Measurements from ENCODE around the gene CNTROB. TPM values are rescaled to one million over a fixed set of nuclear protein-coding genes. Genes with fewer than 3 reads are reported as not detected.

The CNTROB gene
- total RNA-seq, 1 experiment from 2014 or later = 24.2 TPM

DNA sequence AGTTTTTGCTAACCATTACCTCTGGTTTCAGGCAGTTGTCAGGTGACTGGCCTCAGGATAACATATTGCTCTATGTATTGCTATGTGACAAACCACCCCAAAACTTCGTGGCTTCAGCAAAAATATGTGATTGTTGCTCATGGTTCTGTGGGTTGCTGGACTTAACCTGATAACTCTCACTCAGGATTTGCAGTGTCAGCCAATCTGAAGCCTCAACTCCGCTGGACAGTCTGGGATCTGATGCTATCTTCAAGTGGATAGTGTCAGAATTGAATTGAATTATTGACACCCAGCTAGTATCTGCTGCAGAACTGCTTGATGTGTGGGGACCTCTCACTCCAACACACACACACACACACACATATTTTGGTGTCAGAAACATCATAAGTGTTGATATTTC lies 35.7 kb downstream of the CNTROB start:
- CTCF ChIA-PET = no interaction called here
- Histone ChIP-seq H3K9me3 (no peaks in the 10 kb centered on the region), H3K4me1 (no peaks in the 10 kb centered on the region), H3K36me3 (ENCODE audit: control insufficient read depth, insufficient read depth, low read length) (no peaks in the 10 kb centered on the region), H3K27me3 (replicated peaks; ENCODE audit: control insufficient read depth, insufficient read depth, low read length) (no peaks in the 10 kb centered on the region), H3K4me3 (ENCODE audit: low read depth, low read length) (no peak overlapping the region)
- POLR2A ChIA-PET = no interaction called here
- no peak overlapping the region for H3K4me3 Mint-ChIP-seq (ENCODE audit: unreplicated experiment)
- intact Hi-C loops (cut with micrococcal nuclease; ENCODE audit: unreplicated experiment) = no loop called here
- no peaks in the 10 kb centered on the region for H3K27me3 Mint-ChIP-seq (ENCODE audit: insufficient read depth, unreplicated experiment)
- DNase-seq = no peak
- H3K27ac Mint-ChIP-seq (ENCODE audit: unreplicated experiment) = no peak overlapping the region
- no peaks in the 10 kb centered on the region for H3K4me1 Mint-ChIP-seq (ENCODE audit: low read depth, unreplicated experiment)
- no peaks in the 10 kb centered on the region for H3K9me3 Mint-ChIP-seq (ENCODE audit: unreplicated experiment)
- TF ChIP-seq, protein P1, sequence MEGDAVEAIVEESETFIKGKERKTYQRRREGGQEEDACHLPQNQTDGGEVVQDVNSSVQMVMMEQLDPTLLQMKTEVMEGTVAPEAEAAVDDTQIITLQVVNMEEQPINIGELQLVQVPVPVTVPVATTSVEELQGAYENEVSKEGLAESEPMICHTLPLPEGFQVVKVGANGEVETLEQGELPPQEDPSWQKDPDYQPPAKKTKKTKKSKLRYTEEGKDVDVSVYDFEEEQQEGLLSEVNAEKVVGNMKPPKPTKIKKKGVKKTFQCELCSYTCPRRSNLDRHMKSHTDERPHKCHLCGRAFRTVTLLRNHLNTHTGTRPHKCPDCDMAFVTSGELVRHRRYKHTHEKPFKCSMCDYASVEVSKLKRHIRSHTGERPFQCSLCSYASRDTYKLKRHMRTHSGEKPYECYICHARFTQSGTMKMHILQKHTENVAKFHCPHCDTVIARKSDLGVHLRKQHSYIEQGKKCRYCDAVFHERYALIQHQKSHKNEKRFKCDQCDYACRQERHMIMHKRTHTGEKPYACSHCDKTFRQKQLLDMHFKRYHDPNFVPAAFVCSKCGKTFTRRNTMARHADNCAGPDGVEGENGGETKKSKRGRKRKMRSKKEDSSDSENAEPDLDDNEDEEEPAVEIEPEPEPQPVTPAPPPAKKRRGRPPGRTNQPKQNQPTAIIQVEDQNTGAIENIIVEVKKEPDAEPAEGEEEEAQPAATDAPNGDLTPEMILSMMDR (IDR thresholded peaks at IDR 0.05; ENCODE audit: insufficient read depth in 1 of 2, low read depth in 1 of 2, low read length in 1 of 2, severe bottlenecking in 1 of 2, unreplicated experiment in 1 of 2) = no peak
- no TSS peak for BruUV-seq (replicated peaks)
- no peaks in the 10 kb centered on the region for H3K36me3 Mint-ChIP-seq (ENCODE audit: insufficient read depth, unreplicated experiment)

DNA sequence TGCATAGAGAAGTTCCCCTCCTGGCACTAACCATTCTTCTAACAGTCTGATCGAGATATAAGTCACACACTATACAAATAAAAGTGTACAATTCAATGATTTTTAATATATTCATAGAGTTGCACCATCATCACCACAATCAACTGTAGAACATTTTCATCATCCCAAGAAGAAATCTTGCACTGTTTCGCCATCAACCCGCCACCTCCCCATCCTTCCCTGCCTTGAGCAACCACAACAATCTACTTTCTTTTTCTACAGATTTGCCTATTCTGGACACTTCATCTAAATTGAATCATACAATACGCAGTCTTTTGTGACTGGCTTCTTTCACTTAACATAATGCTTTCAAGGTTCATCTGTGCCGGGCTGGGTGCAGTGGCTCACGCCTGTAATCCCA lies 37.4 kb downstream of the CNTROB start:
- Histone ChIP-seq H3K4me3 (ENCODE audit: low read depth, low read length) (no peak overlapping the region), H3K27me3 (replicated peaks; ENCODE audit: control insufficient read depth, insufficient read depth, low read length) (no peaks in the 10 kb centered on the region), H3K4me1 (no peaks in the 10 kb centered on the region), H3K9me3 (no peaks in the 10 kb centered on the region), H3K36me3 (ENCODE audit: control insufficient read depth, insufficient read depth, low read length) (no peaks in the 10 kb centered on the region)
- no TSS peak for BruUV-seq (replicated peaks)
- intact Hi-C loops (cut with micrococcal nuclease; ENCODE audit: unreplicated experiment) = no loop called here
- Mint-ChIP-seq H3K9me3 (ENCODE audit: unreplicated experiment) (peaks cover 4% of the 10 kb centered on the region), H3K4me3 (ENCODE audit: unreplicated experiment) (no peak overlapping the region), H3K27me3 (ENCODE audit: insufficient read depth, unreplicated experiment) (no peaks in the 10 kb centered on the region), H3K27ac (ENCODE audit: unreplicated experiment) (no peak overlapping the region), H3K4me1 (ENCODE audit: low read depth, unreplicated experiment) (no peaks in the 10 kb centered on the region), H3K36me3 (ENCODE audit: insufficient read depth, unreplicated experiment) (no peaks in the 10 kb centered on the region)
- ChIA-PET CTCF (no interaction called here), POLR2A (no interaction called here)
- no peak for DNase-seq
- TF ChIP-seq, protein P1 (IDR thresholded peaks at IDR 0.05; ENCODE audit: insufficient read depth in 1 of 2, low read depth in 1 of 2, low read length in 1 of 2, severe bottlenecking in 1 of 2, unreplicated experiment in 1 of 2) = no peak

DNA sequence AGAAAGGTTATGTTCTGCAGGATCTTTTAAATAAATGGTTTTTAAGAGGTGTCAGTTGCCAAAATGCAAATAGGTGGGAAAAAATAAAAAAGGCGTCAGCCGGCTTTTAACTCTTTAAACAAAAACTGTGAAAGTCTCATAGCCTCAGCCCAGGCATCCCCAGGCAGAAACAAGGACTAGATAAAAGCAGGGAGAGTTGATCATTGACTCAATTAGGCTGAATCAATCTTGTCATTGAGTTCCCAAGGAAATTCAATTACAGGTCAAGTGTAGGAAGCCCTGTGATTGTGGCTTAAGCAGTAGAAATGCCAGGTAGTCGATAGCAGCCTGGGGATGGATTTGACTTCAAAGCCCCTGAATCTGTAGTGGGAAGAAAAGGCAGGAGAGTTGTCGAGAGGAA lies 39.6 kb downstream of the CNTROB start:
- Mint-ChIP-seq H3K9me3 (ENCODE audit: unreplicated experiment) (peaks cover 11% of the 10 kb centered on the region), H3K27me3 (ENCODE audit: insufficient read depth, unreplicated experiment) (no peaks in the 10 kb centered on the region), H3K4me3 (ENCODE audit: unreplicated experiment) (no peak overlapping the region), H3K27ac (ENCODE audit: unreplicated experiment) (no peak overlapping the region), H3K4me1 (ENCODE audit: low read depth, unreplicated experiment) (no peaks in the 10 kb centered on the region), H3K36me3 (ENCODE audit: insufficient read depth, unreplicated experiment) (no peaks in the 10 kb centered on the region)
- DNase-seq = no peak
- Histone ChIP-seq H3K9me3 (no peaks in the 10 kb centered on the region), H3K4me1 (no peaks in the 10 kb centered on the region), H3K36me3 (ENCODE audit: control insufficient read depth, insufficient read depth, low read length) (no peaks in the 10 kb centered on the region), H3K4me3 (ENCODE audit: low read depth, low read length) (no peak overlapping the region), H3K27me3 (replicated peaks; ENCODE audit: control insufficient read depth, insufficient read depth, low read length) (no peaks in the 10 kb centered on the region)
- CTCF ChIA-PET = interaction anchor here (1.2 kb wide), 1 partner anchor 40 kb away, joined by 3 read pairs; the partner anchor contains the start of genes CNTROB and TRAPPC1
- POLR2A ChIA-PET = no interaction called here
- intact Hi-C loops (cut with micrococcal nuclease; ENCODE audit: unreplicated experiment) = no loop called here
- BruUV-seq (replicated peaks) = no TSS peak
- TF ChIP-seq, protein P1 (IDR thresholded peaks at IDR 0.05; ENCODE audit: insufficient read depth in 1 of 2, low read depth in 1 of 2, low read length in 1 of 2, severe bottlenecking in 1 of 2, unreplicated experiment in 1 of 2) = no peak
